PC-3 (cell line): Measurements from ENCODE around the gene SYPL1. TPM values are rescaled to one million over a fixed set of nuclear protein-coding genes. Genes with fewer than 3 reads are reported as not detected.

ENCODE experiments used
- ATAC-seq: fragments of 200-7000 bp; cut with Tn5 transposase; 2 replicates; pipeline ENCODE4 v1.9.1; 2020; ENCODE audit warnings: mild to moderate bottlenecking, moderate library complexity
- BruUV-seq: library from RNA; stranded (reverse); fragments of 400-500 nt; replicated peaks from 2 replicates; lab custom pipeline; 2021; lab: Mats Ljungman, UMichigan
- CTCF ChIA-PET: fragments of 300-600 bp; sonication (Branson Sonifier 250); formaldehyde crosslinking; loops from one replicate; lab custom pipeline; 2022; ENCODE audit warnings: antibody characterized with exemption; lab: Charles Lee
- POLR2A ChIA-PET: fragments of 300-600 bp; sonication (Branson Sonifier 250); formaldehyde crosslinking; loops from one replicate; lab custom pipeline; 2022; ENCODE audit warnings: antibody characterized with exemption; ENCODE audit not compliant: unreplicated experiment; lab: Charles Lee
- DNase-seq: peaks from one replicate; pipeline ENCODE4 v3.0.0-alpha.2; 2015
- H2AFZ ChIP-seq: fragments of 300-600 bp; sonication (generic); 2 replicates; pipeline ENCODE4 v1.6.0; 2016; ENCODE audit warnings: antibody characterized with exemption, low read length
- H3F3A ChIP-seq: fragments of 300-600 bp; sonication (generic); one replicate; pipeline ENCODE4 v1.6.0; 2017; ENCODE audit warnings: antibody characterized with exemption, low read length, control low read depth, mild to moderate bottlenecking; ENCODE audit not compliant: unreplicated experiment
- H3K27ac ChIP-seq: fragments of 300-600 bp; sonication (generic); 2 replicates; pipeline ENCODE4 v1.5.1; 2016; ENCODE audit warnings: mild to moderate bottlenecking, low read length
- H3K27me3 ChIP-seq: fragments of 300-600 bp; sonication (generic); 2 replicates; pipeline ENCODE4 v1.6.1; 2016; ENCODE audit warnings: low read length, mixed read lengths
- H3K36me3 ChIP-seq: fragments of 300-600 bp; sonication (generic); 2 replicates; pipeline ENCODE4 v1.6.1; 2016; ENCODE audit warnings: low read depth, mixed run types, low read length, mixed read lengths
- H3K4me1 ChIP-seq: fragments of 300-600 bp; sonication (generic); 2 replicates; pipeline ENCODE4 v1.5.1; 2016; ENCODE audit warnings: low read length; ENCODE audit not compliant: insufficient read depth
- H3K4me2 ChIP-seq: fragments of 300-600 bp; sonication (generic); 2 replicates; pipeline ENCODE4 v1.6.0; 2016; ENCODE audit warnings: low read length
- H3K4me3 ChIP-seq: fragments of 300-600 bp; sonication (generic); 2 replicates; pipeline ENCODE4 v1.5.1; 2016; ENCODE audit warnings: mild to moderate bottlenecking, low read length, mixed read lengths
- H3K79me2 ChIP-seq: fragments of 300-600 bp; sonication (generic); 2 replicates; pipeline ENCODE4 v1.6.1; 2017; ENCODE audit warnings: low read length, mixed read lengths
- H3K9ac ChIP-seq: fragments of 300-600 bp; sonication (generic); 2 replicates; pipeline ENCODE4 v1.6.0; 2016; ENCODE audit warnings: mild to moderate bottlenecking, low read length
- H3K9me2 ChIP-seq: fragments of 300-600 bp; sonication (generic); replicated peaks from 2 replicates; pipeline ENCODE4 v1.6.1; 2016; ENCODE audit warnings: mixed run types, low read length, mixed read lengths
- H3K9me3 ChIP-seq: fragments of 300-600 bp; sonication (generic); 2 replicates; pipeline ENCODE4 v1.6.1; 2016; ENCODE audit warnings: low read length, mixed read lengths
- H4K20me1 ChIP-seq: fragments of 300-600 bp; sonication (generic); 2 replicates; pipeline ENCODE4 v1.6.1; 2016; ENCODE audit warnings: low read length, mixed read lengths
- CTCF ChIP-seq: fragments of 300-600 bp; sonication (generic); conservative IDR thresholded peaks from 2 replicates; pipeline ENCODE4 v1.5.1; 2017; ENCODE audit warnings: antibody characterized with exemption, low read depth, mild to moderate bottlenecking, low read length
- EZH2 ChIP-seq: fragments of 300-600 bp; sonication (generic); IDR thresholded peaks from one replicate; pipeline ENCODE4 v1.6.1; 2017; ENCODE audit warnings: antibody characterized with exemption, mild to moderate bottlenecking, low read length; ENCODE audit not compliant: unreplicated experiment
- EZH2phosphoT487 ChIP-seq: fragments of 300-600 bp; sonication (generic); IDR thresholded peaks from 2 replicates; pipeline ENCODE4 v1.6.1; 2018; ENCODE audit warnings: mild to moderate bottlenecking, antibody characterized with exemption, low read length, borderline replicate concordance
- intact Hi-C: fragments of 100-400 bp; cut with micrococcal nuclease; formaldehyde crosslinking; loops from 2 replicates; pipeline ENCODE4 v1.9.0; 2023
- total RNA-seq: library from RNA; depleted of rRNA; stranded (reverse); fragments of >200 nt; gene quantifications from 2 replicates; pipeline ENCODE4 v1.2.3, GENCODE V29; 2014

The SYPL1 gene
- total RNA-seq, 1 experiment from 2014 or later: 45.9 TPM

GRCh38 chr7:106126170-106126938, 14.2 kb upstream of the SYPL1 start:
- H2AFZ ChIP-seq: peak overlapping the region; percentile 44; the same call in 1 of the 2 replicates
- CTCF ChIA-PET: interaction anchor here (0.9 to 1.4 kb wide), 3 partner anchors 27 to 61 kb away, joined by 3 to 8 read pairs (median 5); no protein-coding TSS in a partner anchor
- peaks cover 20% of the 10 kb centered on the region for H3K4me1 ChIP-seq
- intact Hi-C loops: no loop called here
- H3K27me3 ChIP-seq: no peaks in the 10 kb centered on the region
- no peaks in the 10 kb centered on the region for H4K20me1 ChIP-seq
- H3K27ac ChIP-seq: no peak overlapping the region
- ATAC-seq: peak; percentile 91
- POLR2A ChIA-PET: interaction anchor here (0.6 to 1.1 kb wide), 4 partner anchors 14 to 951 kb away, joined by 3 to 11 read pairs (median 6); partner anchors contain the start of gene SYPL1
- H3K4me2 ChIP-seq: peak overlapping the region; percentile 85
- peak overlapping the region; percentile 62 for H3K4me3 ChIP-seq
- H3K9me2 ChIP-seq: no peaks in the 10 kb centered on the region
- H3K9me3 ChIP-seq: no peaks in the 10 kb centered on the region
- TF ChIP-seq CTCF: no peak
- TF ChIP-seq EZH2: no peak
- no peak for TF ChIP-seq EZH2phosphoT487
- H3K79me2 ChIP-seq: no peaks in the 10 kb centered on the region
- H3K36me3 ChIP-seq: no peaks in the 10 kb centered on the region
- H3K9ac ChIP-seq: no peak overlapping the region
- H3F3A ChIP-seq: no peaks in the 10 kb centered on the region
- peak; percentile 97 for DNase-seq
- no TSS peak for BruUV-seq

- H3K9me2 ChIP-seq: no peaks in the 10 kb centered on the region
- no peak overlapping the region for H3K4me3 ChIP-seq
- H4K20me1 ChIP-seq: no peaks in the 10 kb centered on the region
- no peaks in the 10 kb centered on the region for H3K9me3 ChIP-seq
- ChIA-PET CTCF (interaction anchor here (1.0 to 1.4 kb wide), 2 partner anchors 28 to 60 kb away, joined by 3 to 8 read pairs; no protein-coding TSS in a partner anchor), POLR2A (no interaction called here)
- H3K36me3 ChIP-seq: no peaks in the 10 kb centered on the region
- no TSS peak for BruUV-seq
- DNase-seq (no peak), ATAC-seq (no peak)
- TF ChIP-seq EZH2 (no peak), EZH2phosphoT487 (no peak), CTCF (no peak)
- intact Hi-C loops: no loop called here
- no peaks in the 10 kb centered on the region for H3K27me3 ChIP-seq
- no peaks in the 10 kb centered on the region for H3F3A ChIP-seq
- H2AFZ ChIP-seq: no peak overlapping the region
- peaks cover 20% of the 10 kb centered on the region for H3K4me1 ChIP-seq
- no peaks in the 10 kb centered on the region for H3K79me2 ChIP-seq
- H3K27ac ChIP-seq: no peak overlapping the region
- H3K4me2 ChIP-seq: no peak overlapping the region
- no peak overlapping the region for H3K9ac ChIP-seq
Measured at GRCh38 chr7:106125417-106125816, 13.3 kb upstream of the SYPL1 start.

- CTCF ChIA-PET: interaction anchor here (0.6 kb wide), 1 partner anchor 419 kb away, joined by 4 read pairs; no protein-coding TSS in a partner anchor
- Histone ChIP-seq H3K36me3 (no peaks in the 10 kb centered on the region), H3K9me2 (no peaks in the 10 kb centered on the region), H4K20me1 (no peaks in the 10 kb centered on the region), H3F3A (no peaks in the 10 kb centered on the region), H3K9ac (no peak overlapping the region), H3K4me1 (peaks cover 15% of the 10 kb centered on the region), H3K9me3 (no peaks in the 10 kb centered on the region), H3K27me3 (no peaks in the 10 kb centered on the region), H3K4me3 (no peak overlapping the region), H3K4me2 (no peak overlapping the region), H3K79me2 (no peaks in the 10 kb centered on the region), H2AFZ (no peak overlapping the region), H3K27ac (no peak overlapping the region)
- no peak for DNase-seq
- no TSS peak for BruUV-seq
- no peak for ATAC-seq
- POLR2A ChIA-PET: no interaction called here
- no peak for TF ChIP-seq CTCF
- no peak for TF ChIP-seq EZH2
- no peak for TF ChIP-seq EZH2phosphoT487
- intact Hi-C loops: no loop called here
Measured at GRCh38 chr7:106124186-106124585, 12.1 kb upstream of the SYPL1 start.
